OCI-LY3 (cell line): ENCODE results near the gene DYRK1A.
A peak's percentile ranks its signal among the peaks of the same experiment; 100 is the strongest.

Experiments
- H2AFZ ChIP-seq: fragments of 200-600, 300-600 bp; shearing (Covaris generic); 2 replicates; pipeline ENCODE4 v1.6.0; 2014; ENCODE audit warnings: antibody characterized with exemption, low read depth, low read length
- H3K27ac ChIP-seq: fragments of 200-600, 300-600 bp; sonication (generic); 2 replicates; pipeline ENCODE4 v1.5.1; 2014; ENCODE audit warnings: mild to moderate bottlenecking, low read length, moderate library complexity, mixed read lengths
- H3K27me3 ChIP-seq: fragments of 200-600, 300-600 bp; sonication (generic); 2 replicates; pipeline ENCODE4 v1.6.1; 2014; ENCODE audit warnings: low read depth, low read length, mixed read lengths
- H3K36me3 ChIP-seq: fragments of 200-600, 300-600 bp; sonication (generic); replicated peaks from 2 replicates; pipeline ENCODE3; 2014; ENCODE audit warnings: low read depth, low read length, mixed read lengths
- H3K4me1 ChIP-seq: fragments of 300-600, 200-600 bp; sonication (generic); 2 replicates; pipeline ENCODE4 v1.6.1; 2014; ENCODE audit warnings: low read length, mixed read lengths
- H3K4me2 ChIP-seq: fragments of 200-600, 300-600 bp; sonication (generic); 2 replicates; pipeline ENCODE4 v1.6.1; 2014; ENCODE audit warnings: low read length, mixed read lengths
- H3K4me3 ChIP-seq: fragments of 300-600, 200-600 bp; sonication (generic); 2 replicates; pipeline ENCODE4 v1.5.1; 2014; ENCODE audit warnings: antibody characterized with exemption, mild to moderate bottlenecking, low read length, moderate library complexity
- H3K79me2 ChIP-seq: fragments of 300-600, 200-600 bp; shearing (Covaris generic); 2 replicates; pipeline ENCODE4 v1.6.1; 2014; ENCODE audit warnings: mild to moderate bottlenecking, low read length, mixed read lengths
- H3K9ac ChIP-seq: fragments of 300-600, 200-600 bp; shearing (Covaris generic); 2 replicates; pipeline ENCODE4 v1.6.0; 2014; ENCODE audit warnings: mild to moderate bottlenecking, low read length, moderate library complexity
- H3K9me3 ChIP-seq: fragments of 200-600, 300-600 bp; shearing (Covaris generic); 2 replicates; pipeline ENCODE4 v1.6.1; 2014; ENCODE audit warnings: low read length, mixed read lengths; ENCODE audit not compliant: insufficient read depth
- H4K20me1 ChIP-seq: fragments of 200-600, 300-600 bp; sonication (generic); 2 replicates; pipeline ENCODE4 v1.6.1; 2016; ENCODE audit warnings: low read length, mixed read lengths; ENCODE audit not compliant: insufficient read depth
- CTCF ChIP-seq: fragments of 200-600, 300-600 bp; sonication (generic); IDR thresholded peaks from 2 replicates; pipeline ENCODE4 v1.5.1; 2014; ENCODE audit warnings: antibody characterized with exemption, low read length, low read depth
- EZH2phosphoT487 ChIP-seq: fragments of 200-600 bp; shearing (Covaris generic); IDR thresholded peaks from 2 replicates; pipeline ENCODE4 v1.6.1; 2018; ENCODE audit warnings: antibody characterized with exemption, mixed run types, low read depth

The DYRK1A gene

GRCh38 chr21:37369307-37369854 lies 2.8 kb downstream of the DYRK1A start:
- H3K27me3 ChIP-seq: no peaks in the 10 kb centered on the region
- peak overlapping the region; percentile 93 for H3K4me2 ChIP-seq
- peak overlapping the region; percentile 89 for H3K9ac ChIP-seq
- no peaks in the 10 kb centered on the region for H3K9me3 ChIP-seq
- no peak overlapping the region for H3K27ac ChIP-seq
- H3K79me2 ChIP-seq: peaks cover 82% of the 10 kb centered on the region
- TF ChIP-seq CTCF (no peak), EZH2phosphoT487 (no peak)
- peak overlapping the region; percentile 96 for H3K4me3 ChIP-seq
- no peaks in the 10 kb centered on the region for H3K36me3 ChIP-seq
- H4K20me1 ChIP-seq: peaks cover 66% of the 10 kb centered on the region
- H2AFZ ChIP-seq: no peak overlapping the region
- peaks cover 35% of the 10 kb centered on the region for H3K4me1 ChIP-seq

- H3K4me3 ChIP-seq: peak overlapping the region; percentile 96
- peaks cover 28% of the 10 kb centered on the region for H3K4me1 ChIP-seq
- no peaks in the 10 kb centered on the region for H3K36me3 ChIP-seq
- H3K27ac ChIP-seq: peak overlapping the region; percentile 40
- H3K9me3 ChIP-seq: no peaks in the 10 kb centered on the region
- TF ChIP-seq CTCF (no peak), EZH2phosphoT487 (no peak)
- H3K79me2 ChIP-seq: peaks cover 92% of the 10 kb centered on the region
- peak overlapping the region; percentile 93 for H3K4me2 ChIP-seq
- no peaks in the 10 kb centered on the region for H3K27me3 ChIP-seq
- H3K9ac ChIP-seq: peak overlapping the region; percentile 89; the same call in 1 of the 2 replicates
- peaks cover 76% of the 10 kb centered on the region for H4K20me1 ChIP-seq
- H2AFZ ChIP-seq: no peak overlapping the region
Measured at GRCh38 chr21:37370152-37371040, 3.8 kb downstream of the DYRK1A start.

GRCh38 chr21:37371041-37371397 lies 4.4 kb downstream of the DYRK1A start:
- Histone ChIP-seq H2AFZ (no peak overlapping the region), H3K9me3 (no peaks in the 10 kb centered on the region), H3K4me3 (peak overlapping the region; percentile 96), H3K27me3 (no peaks in the 10 kb centered on the region), H3K27ac (peak overlapping the region; percentile 40; the same call in 1 of the 2 replicates), H3K79me2 (peaks cover 94% of the 10 kb centered on the region), H3K4me2 (peak overlapping the region; percentile 93), H3K36me3 (no peaks in the 10 kb centered on the region), H3K9ac (0 out of 2 replicates have a peak overlapping the region, but pooled peaks have one; percentile 1), H4K20me1 (peaks cover 82% of the 10 kb centered on the region), H3K4me1 (peaks cover 27% of the 10 kb centered on the region)
- TF ChIP-seq CTCF: no peak
- TF ChIP-seq EZH2phosphoT487: no peak

GRCh38 chr21:37372127-37372731 lies 5.7 kb downstream of the DYRK1A start:
- TF ChIP-seq EZH2phosphoT487 (no peak), CTCF (no peak)
- H3K4me1 ChIP-seq: peaks cover 27% of the 10 kb centered on the region
- H3K9ac ChIP-seq: no peak overlapping the region
- no peak overlapping the region for H3K4me3 ChIP-seq
- peaks cover 94% of the 10 kb centered on the region for H4K20me1 ChIP-seq
- no peaks in the 10 kb centered on the region for H3K27me3 ChIP-seq
- no peak overlapping the region for H2AFZ ChIP-seq
- H3K36me3 ChIP-seq: no peaks in the 10 kb centered on the region
- no peak overlapping the region for H3K27ac ChIP-seq
- H3K79me2 ChIP-seq: peaks cover 100% of the 10 kb centered on the region
- H3K9me3 ChIP-seq: no peaks in the 10 kb centered on the region
- H3K4me2 ChIP-seq: no peak overlapping the region
